ENCODE results near the gene GPBP1L1.

The GPBP1L1 gene

DNA sequence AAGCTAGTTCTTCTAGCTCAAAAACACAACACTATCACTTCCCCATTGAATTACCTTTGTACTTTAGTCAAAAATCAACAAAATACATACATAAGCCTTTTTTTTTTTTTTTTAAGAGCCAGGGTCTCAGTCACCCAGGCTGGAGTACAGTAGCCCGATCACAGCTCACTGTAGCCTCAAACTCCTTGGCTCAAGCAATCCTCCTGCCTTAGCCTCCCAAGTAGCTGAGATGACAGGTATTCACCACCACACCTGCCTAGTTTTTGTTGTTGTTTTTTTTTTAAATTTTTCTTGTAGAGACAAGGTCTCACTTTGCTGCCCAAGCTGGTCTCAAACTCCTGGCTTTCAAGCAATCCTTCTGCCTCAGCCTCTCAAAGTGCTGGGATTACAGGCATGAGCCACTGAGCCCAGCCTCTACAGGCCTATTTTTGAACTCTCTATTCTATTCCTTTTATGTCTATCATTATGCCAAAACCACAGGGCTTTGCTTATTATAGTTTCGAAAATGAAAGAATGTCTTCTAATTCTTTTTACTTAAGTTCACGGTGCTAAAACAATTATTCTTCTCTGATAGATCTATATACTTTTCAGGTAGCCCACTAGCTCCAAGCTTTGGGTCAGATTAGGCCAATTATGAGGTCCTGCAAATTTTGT, 29.6 kb downstream of the GPBP1L1 start:
- Mint-ChIP-seq H3K36me3 (ENCODE audit: low read depth) (peaks cover 83% of the 10 kb centered on the region), H3K4me1 (no peaks in the 10 kb centered on the region), H3K27me3 (ENCODE audit: low read depth) (no peaks in the 10 kb centered on the region), H3K27ac (no peak overlapping the region), H3K4me3 (no peak overlapping the region), H3K9me3 (no peaks in the 10 kb centered on the region)
- TF ChIP-seq, protein P1, sequence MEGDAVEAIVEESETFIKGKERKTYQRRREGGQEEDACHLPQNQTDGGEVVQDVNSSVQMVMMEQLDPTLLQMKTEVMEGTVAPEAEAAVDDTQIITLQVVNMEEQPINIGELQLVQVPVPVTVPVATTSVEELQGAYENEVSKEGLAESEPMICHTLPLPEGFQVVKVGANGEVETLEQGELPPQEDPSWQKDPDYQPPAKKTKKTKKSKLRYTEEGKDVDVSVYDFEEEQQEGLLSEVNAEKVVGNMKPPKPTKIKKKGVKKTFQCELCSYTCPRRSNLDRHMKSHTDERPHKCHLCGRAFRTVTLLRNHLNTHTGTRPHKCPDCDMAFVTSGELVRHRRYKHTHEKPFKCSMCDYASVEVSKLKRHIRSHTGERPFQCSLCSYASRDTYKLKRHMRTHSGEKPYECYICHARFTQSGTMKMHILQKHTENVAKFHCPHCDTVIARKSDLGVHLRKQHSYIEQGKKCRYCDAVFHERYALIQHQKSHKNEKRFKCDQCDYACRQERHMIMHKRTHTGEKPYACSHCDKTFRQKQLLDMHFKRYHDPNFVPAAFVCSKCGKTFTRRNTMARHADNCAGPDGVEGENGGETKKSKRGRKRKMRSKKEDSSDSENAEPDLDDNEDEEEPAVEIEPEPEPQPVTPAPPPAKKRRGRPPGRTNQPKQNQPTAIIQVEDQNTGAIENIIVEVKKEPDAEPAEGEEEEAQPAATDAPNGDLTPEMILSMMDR (IDR thresholded peaks at IDR 0.05; ENCODE audit: unreplicated experiment in 3 of 3), result no peak

DNA sequence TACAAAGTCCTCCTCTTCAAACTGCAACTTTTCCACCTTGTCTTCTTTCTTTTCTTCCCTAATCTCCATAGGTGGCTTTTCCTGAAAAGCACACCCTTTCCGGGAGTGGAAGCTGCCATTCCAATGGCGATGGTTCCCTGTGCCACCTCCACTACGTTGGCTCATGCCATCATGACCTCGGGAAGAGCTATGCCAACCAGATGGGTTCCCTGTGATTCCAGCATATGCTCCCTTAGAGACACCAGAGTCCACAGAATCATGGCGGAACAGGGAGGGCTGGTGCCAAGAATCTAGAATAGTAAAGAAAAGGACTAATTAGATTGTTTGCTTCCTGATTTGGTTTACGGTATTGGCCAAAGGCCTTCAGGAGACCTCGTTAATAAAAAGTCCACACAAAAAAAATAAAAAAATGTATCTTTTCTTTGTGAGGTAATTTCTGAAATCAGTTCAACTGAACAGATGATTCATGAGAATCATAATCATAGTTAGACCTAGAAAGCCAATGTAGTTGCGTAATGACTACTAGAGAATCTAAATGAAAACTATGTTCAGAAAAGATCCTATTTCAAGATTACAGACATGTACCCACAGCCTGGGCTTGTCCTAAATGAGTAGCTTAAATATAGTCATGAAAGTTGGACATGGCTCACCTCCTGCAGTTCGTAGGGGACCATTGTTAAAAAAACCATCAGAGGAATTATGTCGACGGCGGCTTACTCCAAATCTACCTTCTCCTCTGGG, 31.6 kb downstream of the GPBP1L1 start:
- Mint-ChIP-seq H3K36me3 (ENCODE audit: low read depth) (peaks cover 89% of the 10 kb centered on the region), H3K27me3 (ENCODE audit: low read depth) (no peaks in the 10 kb centered on the region), H3K4me3 (no peak overlapping the region), H3K9me3 (no peaks in the 10 kb centered on the region), H3K4me1 (no peaks in the 10 kb centered on the region), H3K27ac (no peak overlapping the region)
- TF ChIP-seq, protein P1 (IDR thresholded peaks at IDR 0.05; ENCODE audit: unreplicated experiment in 3 of 3), result no peak

DNA sequence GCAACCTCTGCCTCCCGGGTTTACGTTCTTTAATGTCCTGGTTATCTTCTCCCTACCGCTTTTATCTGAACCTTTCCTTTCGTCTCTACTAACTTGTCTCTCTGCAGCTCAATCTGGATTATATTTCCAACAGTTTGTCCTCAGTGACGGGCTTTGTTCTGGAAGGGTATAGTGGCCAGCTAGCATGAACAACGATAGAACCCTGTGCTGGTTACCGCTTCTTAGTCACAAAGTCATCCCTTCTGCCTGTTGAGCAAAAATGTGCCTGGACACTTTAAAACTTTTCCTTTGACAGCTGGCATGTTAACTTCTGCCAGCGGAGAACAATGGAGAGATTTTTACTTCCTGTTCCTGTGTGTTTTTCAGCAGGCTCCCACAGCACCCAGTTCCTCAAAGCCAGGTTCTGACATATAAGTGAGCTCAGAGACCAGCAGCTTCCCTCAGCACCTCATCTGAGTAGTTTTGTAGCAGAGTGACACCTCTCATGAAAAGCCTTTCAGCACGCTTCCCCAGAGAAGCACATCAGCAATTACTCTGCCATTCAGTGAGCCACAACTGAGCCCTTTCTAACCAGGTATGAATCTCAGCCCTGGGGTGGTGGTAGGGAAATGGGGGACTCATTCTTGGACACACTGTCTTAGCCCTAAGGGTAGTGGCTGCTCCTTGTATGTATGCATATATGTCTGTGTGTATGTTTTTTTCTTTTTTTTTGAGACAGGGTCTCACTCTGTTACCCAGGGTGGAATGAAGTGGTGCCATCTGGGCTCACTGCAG, 38.9 kb downstream of the GPBP1L1 start:
- Mint-ChIP-seq H3K9me3 (no peaks in the 10 kb centered on the region), H3K4me3 (no peak overlapping the region), H3K27ac (no peak overlapping the region), H3K27me3 (ENCODE audit: low read depth) (no peaks in the 10 kb centered on the region), H3K36me3 (ENCODE audit: low read depth) (peaks cover 68% of the 10 kb centered on the region), H3K4me1 (no peaks in the 10 kb centered on the region)
- TF ChIP-seq, protein P1 (IDR thresholded peaks at IDR 0.05; ENCODE audit: unreplicated experiment in 3 of 3), result no peak

DNA sequence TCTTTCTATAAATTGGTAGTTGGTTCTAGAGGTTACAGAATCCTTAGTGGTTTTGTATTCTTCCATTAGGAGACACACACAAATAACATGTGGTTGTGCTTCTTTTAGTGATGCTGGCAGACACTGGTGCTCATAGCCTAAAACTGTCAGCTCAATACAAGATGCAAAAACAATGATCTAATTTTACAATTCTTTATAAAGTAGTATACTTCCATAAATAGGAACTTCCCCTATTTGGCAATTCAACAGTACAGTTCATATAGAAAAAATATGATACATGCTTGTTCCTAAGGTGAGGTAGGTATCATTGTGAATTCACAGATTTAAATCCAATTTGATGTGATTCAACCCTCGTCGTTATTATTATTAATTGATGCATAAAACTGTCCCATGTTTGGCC, 41.7 kb downstream of the GPBP1L1 start:
- Mint-ChIP-seq H3K4me3 (no peak overlapping the region), H3K4me1 (peaks cover 7% of the 10 kb centered on the region), H3K36me3 (ENCODE audit: low read depth) (peaks cover 66% of the 10 kb centered on the region), H3K9me3 (no peaks in the 10 kb centered on the region), H3K27me3 (ENCODE audit: low read depth) (no peaks in the 10 kb centered on the region), H3K27ac (no peak overlapping the region)
- TF ChIP-seq, protein P1 (IDR thresholded peaks at IDR 0.05; ENCODE audit: unreplicated experiment in 3 of 3), result no peak

DNA sequence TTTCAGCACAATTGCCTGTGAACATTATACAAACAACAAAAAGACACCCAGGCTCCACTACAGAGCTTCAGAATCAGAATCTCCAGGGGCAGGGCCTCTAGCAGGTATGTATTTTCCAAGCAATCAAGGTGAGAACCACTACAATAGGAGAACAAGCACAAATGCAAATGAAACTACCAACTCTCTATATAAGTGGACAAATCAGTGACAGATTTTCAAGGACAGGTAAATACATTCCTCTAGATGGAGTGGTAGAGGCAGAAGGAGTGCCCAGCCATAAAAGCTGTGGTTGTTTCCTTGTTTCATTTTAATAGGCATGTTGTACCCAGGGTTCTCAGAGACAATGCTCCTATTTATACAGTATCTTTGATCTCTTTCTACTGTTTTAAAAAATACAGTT, 42.4 kb downstream of the GPBP1L1 start:
- Mint-ChIP-seq H3K4me3 (no peak overlapping the region), H3K9me3 (no peaks in the 10 kb centered on the region), H3K4me1 (peaks cover 7% of the 10 kb centered on the region), H3K27me3 (ENCODE audit: low read depth) (no peaks in the 10 kb centered on the region), H3K27ac (peak overlapping the region in 1 of 3 experiments; percentile 45), H3K36me3 (ENCODE audit: low read depth) (peaks cover 65% of the 10 kb centered on the region)
- TF ChIP-seq, protein P1 (IDR thresholded peaks at IDR 0.05; ENCODE audit: unreplicated experiment in 3 of 3), result peak in 1 of 3 experiments; percentile 14
